Stimulated activated CD4-positive, alpha-beta T cell treated with anti-CD3 and anti-CD28 coated beads, Interleukin-4, amount 100 ng/mL, for 4 hours (primary cell): Measurements from ENCODE around the gene C19orf25.

Experiments used
- DNase-seq, 2 experiments: peaks; one replicate each; pipeline ENCODE4 v3.0.0-alpha.2; 2020

The C19orf25 gene

GRCh38 chr19:1427221-1427920, 51.6 kb downstream of the C19orf25 start:
- DNase-seq: no peak

- no peak for DNase-seq
Observed at GRCh38 chr19:1426736-1427135, 52.3 kb downstream of the C19orf25 start.

GRCh38 chr19:1425902-1426301, 53.1 kb downstream of the C19orf25 start:
- no peak for DNase-seq

- no peak for DNase-seq
Observed at GRCh38 chr19:1425102-1425837, 53.7 kb downstream of the C19orf25 start.

- DNase-seq: no peak
Observed at GRCh38 chr19:1424192-1424955, 54.6 kb downstream of the C19orf25 start.

- no peak for DNase-seq
Observed at GRCh38 chr19:1423436-1424191, 55.4 kb downstream of the C19orf25 start.
